GM19025 (cell line): ENCODE data around the gene USB1.
"Not testable (repeated sequence)": the region's sequence is repeated elsewhere in the genome, so short reads cannot be mapped to it uniquely, and the experiment has no call there.

Source experiments
- ATAC-seq: cut with Tn5 transposase; IDR thresholded peaks from one replicate; pipeline ENCODE4 v1.9.1; 2021; ENCODE audit warnings: mild to moderate bottlenecking, low read depth, moderate library complexity; ENCODE audit not compliant: unreplicated experiment

Gene USB1

DNA sequence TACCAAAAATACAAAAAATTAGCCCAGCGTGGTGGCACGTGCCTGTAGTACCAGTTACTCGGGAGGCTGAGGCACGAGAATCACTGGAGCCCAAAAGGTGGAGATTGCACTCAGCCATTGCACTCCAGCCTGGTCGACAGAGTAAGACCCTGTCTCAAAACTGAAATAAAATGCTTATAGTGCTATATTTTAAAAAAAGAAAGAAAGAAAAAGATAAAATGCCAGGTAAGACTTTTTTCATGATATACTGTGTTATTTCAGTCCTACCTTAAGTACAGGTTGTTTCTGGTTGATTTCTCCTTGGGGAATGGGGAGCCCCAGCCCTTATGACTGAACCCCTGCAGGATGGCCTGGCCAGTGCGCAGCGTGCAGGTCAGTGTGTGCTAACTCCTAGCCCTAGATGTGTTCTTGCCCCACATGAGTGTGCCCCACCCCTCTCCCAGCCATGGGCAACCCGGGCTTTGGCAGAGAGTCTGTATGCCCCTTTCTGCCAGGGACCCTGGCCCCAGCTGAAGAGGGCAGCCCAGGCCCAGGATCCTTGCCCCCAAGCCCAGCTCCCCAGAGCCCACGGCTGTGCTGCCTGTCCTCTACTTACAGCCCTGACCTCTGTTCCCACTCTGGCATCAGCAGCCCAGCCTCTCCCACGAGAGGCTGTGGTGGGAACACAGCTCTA, 31.6 kb upstream of the USB1 start:
- no peak for ATAC-seq

DNA sequence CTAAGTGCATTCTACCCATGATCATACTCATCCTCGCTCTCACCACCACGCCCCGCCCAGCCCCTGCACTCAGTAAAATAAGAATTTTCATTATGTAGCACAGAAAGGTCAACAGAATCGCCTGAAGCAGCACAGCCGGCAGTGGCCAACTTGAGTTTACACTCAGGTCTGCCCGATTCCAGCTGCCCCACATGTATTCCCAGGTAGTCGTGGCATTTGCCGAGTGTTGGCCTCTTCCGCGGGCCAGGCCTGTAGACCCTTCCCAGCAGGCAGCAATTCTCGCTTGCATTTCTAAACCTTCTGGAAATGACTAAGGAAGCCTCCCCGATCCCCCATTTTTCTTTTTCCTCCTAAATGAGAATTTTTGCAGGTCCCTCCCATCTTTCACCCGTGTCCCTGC, 30.9 kb upstream of the USB1 start:
- no peak for ATAC-seq

DNA sequence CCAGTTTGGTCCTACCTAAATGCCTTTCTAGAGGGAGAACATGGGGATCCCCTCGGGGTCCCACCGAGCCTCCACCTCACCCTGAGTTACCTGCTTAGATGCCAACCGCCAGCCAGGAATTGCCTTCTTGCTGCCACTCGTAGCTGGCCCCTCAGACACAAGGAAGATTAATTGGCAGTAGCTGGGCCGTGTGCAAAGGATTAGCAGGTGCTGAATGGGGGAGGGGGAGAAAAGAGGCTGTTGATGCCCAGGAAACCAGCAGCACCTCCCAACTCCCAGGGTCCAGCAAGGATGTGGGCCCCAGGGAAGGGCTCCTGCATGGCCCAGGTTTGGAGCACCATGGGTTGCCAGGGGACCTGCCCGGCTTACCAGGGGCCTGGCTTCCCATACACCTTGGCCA, 30.2 kb upstream of the USB1 start, which contains the start of gene CNGB1:
CNGB1 (minus strand) TSS at position 159 of the 400 bp plus-strand sequence. CDS start 3,842 bp downstream, outside the sequence.
- ATAC-seq: no peak

GRCh38 chr16:57971848-57972247, 29.4 kb upstream of the USB1 start:
- ATAC-seq: no peak

DNA sequence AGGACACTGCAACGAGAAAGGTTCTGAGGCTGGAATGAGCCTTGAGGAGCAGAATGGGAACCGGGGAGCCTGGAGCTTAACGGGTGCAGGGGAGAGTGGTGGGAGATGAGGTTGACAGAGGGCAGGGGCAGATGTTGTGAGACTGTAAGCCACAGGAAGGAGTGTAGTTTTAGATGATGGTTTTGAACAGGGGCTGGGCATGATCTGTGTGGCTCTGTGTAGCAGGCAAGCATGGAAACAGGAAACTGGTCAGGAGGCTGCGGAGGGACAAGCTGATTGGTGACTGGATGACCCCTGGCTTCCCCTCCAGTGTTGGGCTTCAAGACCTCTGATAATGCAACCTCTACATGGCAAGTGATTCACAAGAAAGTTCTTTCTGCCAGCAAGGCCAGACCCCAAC, 28.9 kb upstream of the USB1 start:
- no peak for ATAC-seq

GRCh38 chr16:57976331-57976796, 24.8 kb upstream of the USB1 start:
- no peak for ATAC-seq

- ATAC-seq: no peak
These were observed 23.7 kb upstream of the USB1 start for GRCh38 chr16:57977418-57978069.

DNA sequence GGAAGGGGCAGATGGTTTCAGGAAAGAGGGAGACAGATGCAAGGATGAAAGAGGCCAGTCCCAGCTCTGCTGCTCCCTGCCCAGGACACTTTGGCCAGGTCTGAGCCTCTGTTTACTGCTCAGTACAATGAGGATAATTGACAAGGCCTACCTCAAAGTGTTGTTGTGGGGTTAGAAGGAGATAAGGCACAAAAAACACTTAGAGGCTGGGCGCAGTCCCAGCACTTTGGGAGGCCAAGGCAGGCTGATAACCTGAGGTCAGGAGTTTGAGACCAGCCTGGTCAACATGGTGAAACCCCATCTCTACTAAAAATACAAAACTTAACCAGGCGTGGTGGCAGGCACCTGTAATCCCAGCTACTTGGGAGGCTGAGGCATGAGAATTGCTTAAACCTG, 23.1 kb upstream of the USB1 start:
- not testable (repeated sequence) for ATAC-seq

DNA sequence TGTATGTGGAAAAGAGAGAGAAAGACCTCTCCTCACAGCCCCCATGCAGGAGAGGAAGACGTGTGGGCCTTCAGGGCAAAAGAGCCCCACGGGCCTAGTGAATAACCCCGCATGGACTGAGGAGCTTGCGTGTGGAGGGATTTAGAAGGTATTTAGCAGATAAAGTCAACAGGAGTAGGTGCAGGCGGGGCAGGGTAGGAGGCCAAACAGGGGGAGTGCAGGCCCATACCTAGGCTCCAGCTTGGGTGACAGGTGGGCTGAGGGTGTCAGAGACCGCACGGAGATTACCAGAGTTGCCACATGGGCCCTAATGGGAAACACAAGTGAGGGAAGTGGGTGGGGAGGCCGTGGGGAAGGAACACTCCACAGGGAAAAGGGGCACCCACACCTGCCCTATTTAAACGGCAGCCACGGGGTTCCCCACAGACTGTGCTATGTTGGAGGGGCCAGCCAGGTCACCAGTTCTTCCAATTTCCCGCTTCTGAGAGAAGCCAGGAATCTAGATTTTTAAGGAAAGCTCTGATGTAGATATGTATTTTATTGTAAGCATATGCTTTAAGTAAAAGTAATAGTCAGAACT, 22.1 kb upstream of the USB1 start:
- no peak for ATAC-seq

GRCh38 chr16:57981636-57982035, 19.6 kb upstream of the USB1 start:
- ATAC-seq: no peak

- no peak for ATAC-seq
These were observed 18.8 kb upstream of the USB1 start for GRCh38 chr16:57982385-57982784.

GRCh38 chr16:57984443-57985203, 16.6 kb upstream of the USB1 start:
- peak; percentile 80 for ATAC-seq

- no peak for ATAC-seq
These were observed 15.7 kb upstream of the USB1 start for GRCh38 chr16:57985204-57986181.

- no peak for ATAC-seq
These were observed 15.0 kb upstream of the USB1 start for GRCh38 chr16:57986196-57986595.

DNA sequence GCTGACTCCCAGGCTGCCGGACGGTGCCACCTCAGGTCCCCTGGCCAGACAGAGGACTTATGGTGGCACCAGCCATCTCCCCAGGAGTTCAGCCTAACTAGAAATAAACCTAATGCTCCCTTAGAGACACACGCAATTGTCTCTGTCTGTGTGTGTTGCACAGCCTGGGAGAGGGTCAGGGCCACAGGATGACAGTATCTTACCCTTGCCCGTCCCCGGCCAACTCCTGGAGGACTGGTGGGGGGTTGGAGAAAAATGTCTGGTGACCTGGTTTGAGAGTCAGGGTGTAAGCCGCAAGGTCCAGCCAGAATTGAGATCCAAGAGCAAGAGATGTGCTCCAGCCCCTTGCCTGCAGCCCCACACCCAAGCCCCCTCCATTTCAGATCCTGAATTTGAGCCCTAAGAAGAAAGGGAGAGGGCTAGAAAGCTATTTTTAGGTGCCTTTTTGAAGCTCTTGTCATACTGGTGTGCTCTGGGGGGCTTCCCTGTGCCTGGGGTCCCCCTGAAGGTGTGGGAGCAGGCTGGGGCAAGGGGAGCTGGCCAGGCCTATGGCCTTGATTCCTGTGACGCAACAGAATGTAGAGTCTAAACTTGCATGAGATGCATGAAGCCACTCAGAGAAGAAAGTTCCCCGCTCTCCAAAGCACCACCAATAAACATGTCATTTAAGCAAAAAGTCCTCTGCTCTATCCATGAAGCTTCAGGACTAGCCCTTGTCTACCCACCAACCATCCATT, 13.6 kb upstream of the USB1 start:
- no peak for ATAC-seq

GRCh38 chr16:57988929-57989328, 12.3 kb upstream of the USB1 start:
- ATAC-seq: no peak

GRCh38 chr16:57991551-57992059, 9.6 kb upstream of the USB1 start:
- ATAC-seq: no peak

DNA sequence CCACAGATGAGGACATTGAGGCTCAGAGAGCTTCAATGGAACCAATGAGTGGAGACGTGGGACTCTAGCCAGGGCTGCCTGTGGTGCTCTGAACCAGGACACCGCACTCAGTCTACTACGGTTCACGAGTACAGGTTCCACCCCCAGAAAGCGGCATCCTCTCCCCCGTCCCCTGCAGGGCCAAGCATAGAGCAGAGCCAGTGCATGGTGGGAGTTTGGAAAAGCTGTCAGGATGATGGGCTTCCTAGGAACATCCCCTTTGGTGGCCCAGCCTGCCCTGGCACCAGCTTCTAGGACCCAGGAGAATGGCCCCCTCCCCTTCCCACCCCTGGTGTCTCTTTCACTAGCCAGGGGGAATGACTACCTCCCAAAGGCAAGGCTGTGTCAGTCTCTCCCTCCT, 9.1 kb upstream of the USB1 start:
- no peak for ATAC-seq

- ATAC-seq: no peak
These were observed 7.8 kb upstream of the USB1 start for GRCh38 chr16:57993438-57993837.
